Measurements from ENCODE around the gene TMOD2.
"Not testable (repeated sequence)": the region's sequence is repeated elsewhere in the genome, so short reads cannot be mapped to it uniquely, and the experiment has no call there.

TMOD2 gene

DNA sequence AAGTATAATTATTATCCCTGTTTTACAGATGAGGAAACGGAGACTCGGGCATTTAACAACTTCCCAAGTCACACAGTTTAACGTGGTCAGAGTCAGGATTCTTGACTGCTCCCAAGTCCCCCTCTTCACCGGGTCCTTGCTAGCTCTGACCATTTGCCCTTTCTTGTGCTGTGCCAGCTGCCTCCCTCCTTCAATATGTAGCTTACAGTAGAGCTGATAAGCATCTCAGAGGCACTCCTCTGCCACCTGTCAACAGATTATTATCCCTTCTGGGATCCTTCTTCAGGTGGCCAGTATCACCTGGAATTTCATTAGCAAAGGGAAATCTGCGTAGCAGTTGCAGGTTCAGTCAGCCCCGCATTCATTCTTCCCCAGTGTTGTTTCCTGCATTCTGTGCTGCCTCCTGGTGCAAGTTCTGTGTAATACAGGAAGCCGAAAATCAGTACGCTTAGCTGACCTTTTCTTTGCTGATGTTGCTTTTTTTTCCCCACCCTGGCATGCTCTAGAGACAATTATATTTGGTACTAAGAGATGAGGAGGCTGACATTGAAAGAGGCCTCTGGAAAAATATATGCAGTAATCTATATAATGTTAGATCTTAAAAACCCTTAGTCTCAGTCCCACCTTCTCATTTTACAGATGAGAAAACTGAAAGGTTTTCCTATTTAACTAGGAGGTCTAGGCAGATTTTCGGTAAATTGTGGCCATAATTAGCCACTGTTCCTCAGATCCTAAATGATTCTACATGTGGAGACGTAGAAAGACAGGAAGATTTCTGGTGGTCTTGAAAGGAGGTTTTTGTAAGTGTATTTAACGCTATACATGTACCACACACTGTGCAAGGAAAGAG is 24.8 kb downstream of the TMOD2 start:
- peak; percentile 51 to 52 for DNase-seq

DNA sequence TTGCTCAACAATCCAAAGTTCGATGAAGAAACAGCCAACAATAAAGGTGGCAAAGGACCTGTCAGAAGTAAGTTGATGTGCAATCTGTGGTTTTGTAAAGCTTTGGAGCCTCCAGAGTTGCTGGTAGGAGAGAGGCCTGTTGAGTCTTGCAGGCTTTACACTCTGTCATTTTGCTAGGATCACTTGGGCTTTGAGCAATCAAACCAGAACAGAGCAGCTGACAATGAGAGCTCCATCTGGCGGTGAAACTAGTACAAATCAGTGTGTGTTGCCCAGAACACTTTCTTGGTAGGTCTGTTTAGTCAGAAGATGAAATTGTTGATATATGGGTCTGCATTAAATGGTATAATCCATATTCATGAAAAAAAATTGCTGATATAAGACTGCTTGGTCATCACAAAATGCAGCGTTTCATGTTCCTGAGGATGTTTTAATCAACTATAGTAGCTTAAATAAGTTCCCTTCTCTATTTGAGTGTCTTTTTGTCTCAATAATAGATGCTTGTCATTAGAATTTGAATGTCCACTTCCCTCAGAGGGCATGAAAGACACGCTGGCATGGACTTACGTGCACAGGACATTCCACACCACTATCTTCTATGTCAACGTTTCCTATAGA is 25.7 kb downstream of the TMOD2 start:
- DNase-seq, result peak; percentile 84 to 88

DNA sequence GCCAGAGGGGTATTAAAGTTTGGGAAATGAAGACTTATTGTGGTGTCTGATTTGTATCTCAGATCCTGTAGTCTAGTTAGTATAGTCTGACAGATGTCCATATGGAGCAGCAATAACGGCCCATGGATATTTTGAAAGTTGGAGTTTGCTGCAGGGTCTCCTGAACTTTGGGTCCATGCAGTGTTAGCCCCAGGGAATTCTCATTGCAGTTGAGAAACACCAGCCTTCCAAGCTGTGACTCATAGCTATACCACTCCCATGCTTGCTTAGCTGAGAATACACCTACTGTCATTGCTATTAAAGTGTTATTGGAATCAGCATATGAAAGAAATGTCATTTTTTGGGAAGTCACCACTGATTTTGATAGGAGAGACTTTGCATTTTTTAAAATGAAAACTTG is 29.2 kb downstream of the TMOD2 start:
- DNase-seq, result no peak

DNA sequence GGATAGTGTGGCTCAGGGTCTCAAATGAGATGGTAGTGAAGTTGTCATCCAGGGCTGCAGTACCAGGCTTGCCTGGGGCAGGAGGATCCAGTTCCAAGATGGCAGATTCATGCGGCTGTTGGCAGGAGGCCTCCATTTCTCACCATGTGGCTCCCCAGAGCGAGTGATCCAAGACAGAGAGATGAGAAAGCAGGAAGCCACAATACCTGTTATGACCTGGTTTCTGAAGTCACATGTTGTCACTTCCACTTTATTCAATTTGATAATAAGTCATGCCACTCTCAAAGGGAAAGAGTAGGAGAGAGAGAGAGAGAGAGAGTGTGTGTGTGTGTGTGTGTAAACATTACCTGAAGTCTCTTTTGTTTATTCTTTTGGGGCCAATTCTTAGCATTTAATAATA is 30.1 kb downstream of the TMOD2 start:
- no peak for DNase-seq

DNA sequence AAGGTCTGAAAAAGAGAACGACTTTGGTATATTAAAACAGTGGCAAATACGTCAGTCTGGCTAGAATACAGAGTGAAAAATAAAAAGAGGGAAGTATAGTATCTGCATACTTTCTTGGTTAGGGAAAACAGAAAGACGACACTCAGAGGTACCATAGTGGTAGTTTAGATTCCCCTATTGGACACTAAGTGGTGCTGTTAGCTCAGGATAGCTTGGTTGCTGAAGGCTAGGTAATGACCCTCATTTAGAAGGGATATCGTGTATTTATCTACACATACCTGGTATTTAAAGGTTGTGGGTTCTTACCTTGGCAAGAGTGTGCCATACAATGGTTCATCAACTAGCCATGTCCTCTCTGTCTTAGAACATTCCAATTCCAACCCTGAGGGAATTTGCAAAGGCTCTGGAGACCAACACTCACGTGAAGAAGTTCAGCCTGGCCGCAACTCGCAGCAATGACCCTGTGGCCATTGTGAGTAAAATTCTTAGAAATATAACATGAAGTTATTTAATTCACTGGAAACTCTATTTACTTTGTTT is 31.0 kb downstream of the TMOD2 start:
- DNase-seq, result peak in 1 of 2 donors; percentile 7

DNA sequence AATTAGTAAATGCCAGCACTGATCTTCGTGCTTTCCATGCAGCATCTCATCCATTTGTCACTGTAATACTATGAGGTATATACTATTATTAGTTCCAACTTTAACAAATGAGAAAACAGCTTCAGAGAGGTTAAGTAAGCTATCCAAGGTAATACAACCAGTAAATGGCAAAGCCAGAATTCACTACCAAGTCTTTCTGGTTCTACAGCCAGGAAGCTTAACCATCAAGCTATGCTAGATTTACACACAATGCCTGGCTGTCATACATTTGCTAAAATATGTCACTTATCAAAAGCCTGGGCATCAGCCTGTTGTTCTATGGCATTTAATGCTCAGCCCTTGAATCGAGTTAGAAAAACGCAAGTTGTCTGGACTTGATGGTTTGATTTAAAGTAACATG is 32.6 kb downstream of the TMOD2 start:
- DNase-seq, result no peak

- DNase-seq, result not testable (repeated sequence)
Measured at GRCh38 chr15:51787130-51787529, 35.7 kb downstream of the TMOD2 start.

DNA sequence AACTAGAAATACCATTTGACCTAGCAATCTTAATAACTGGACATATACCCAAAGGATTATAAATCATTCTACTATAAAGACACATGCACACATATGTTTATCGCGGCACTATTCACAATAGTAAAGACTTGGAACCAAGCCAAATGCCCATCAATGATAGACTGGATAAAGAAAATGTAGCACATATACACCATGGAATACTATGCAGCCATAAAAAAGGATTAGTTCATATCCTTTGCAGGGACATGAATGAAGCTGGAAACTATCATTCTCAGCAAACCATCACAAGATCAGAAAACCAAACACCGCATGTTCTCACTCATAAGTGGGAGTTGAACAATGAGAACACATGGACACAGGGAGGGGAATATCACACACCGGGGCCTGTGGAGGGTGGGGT is 41.1 kb downstream of the TMOD2 start:
- DNase-seq, result not testable (repeated sequence)

DNA sequence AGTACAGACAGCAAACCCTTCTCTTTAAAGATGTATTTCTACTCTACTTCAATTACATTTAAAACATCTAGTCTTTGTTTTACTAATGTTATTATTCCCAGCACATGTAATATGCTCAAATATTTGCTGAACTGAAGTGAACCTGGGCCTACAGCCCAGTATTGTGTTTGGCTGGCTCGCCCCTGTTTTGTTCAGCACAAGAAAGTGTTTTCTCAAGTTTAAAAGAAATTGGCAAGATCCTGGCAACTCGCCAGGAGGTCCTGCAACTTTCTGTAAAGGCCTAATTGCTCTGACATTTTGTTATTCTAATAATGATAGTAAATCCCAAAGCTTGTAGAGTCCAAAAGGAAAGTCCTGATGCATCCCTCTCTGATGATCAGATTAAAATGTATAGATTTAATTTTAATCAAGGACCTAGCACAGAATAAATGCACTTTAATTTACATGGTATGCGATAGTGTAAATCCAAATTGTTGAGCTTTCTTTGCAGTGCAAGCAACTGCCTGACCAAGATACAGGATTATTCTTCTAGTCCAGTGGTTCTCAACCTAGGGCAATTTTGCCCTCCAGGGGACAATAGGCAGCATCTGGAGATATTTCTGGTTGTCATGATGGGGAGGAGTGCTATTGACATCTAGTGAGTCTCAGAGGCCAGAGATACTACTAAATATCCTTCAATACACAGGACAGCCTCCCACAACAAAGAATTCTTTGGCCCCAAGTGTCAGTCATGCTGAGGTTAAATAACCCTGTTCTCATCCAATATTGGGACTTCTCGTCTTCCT is 42.3 kb downstream of the TMOD2 start:
- no peak for DNase-seq

GRCh38 chr15:51796847-51797401 is 45.5 kb downstream of the TMOD2 start:
- peak in 1 of 2 donors; percentile 13 for DNase-seq

DNA sequence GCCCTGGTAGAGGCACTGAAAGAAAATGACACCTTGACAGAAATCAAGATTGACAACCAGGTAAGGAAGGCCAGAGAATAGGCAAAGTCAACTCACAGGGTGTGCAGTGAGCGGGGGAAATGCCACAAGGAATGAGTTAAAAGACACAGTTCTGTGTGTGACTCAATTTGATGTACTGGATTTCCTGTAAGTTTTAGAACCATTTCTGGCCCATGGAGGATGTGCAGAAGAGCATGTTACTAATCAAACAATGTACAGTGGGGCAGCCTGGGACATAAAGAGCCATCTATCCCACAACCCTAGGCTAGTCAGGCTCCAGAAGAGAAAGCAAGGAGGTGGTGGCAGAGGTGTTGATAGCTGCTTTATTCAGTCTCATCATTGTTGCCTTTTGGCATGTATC is 46.9 kb downstream of the TMOD2 start:
- no peak for DNase-seq

- no peak for DNase-seq
Measured at GRCh38 chr15:51799282-51800252, 48.2 kb downstream of the TMOD2 start.

GRCh38 chr15:51801391-51801835 is 50.0 kb downstream of the TMOD2 start:
- peak in 1 of 2 donors; percentile 5 for DNase-seq

- DNase-seq, result no peak
Measured at GRCh38 chr15:51802593-51802992, 51.2 kb downstream of the TMOD2 start.

DNA sequence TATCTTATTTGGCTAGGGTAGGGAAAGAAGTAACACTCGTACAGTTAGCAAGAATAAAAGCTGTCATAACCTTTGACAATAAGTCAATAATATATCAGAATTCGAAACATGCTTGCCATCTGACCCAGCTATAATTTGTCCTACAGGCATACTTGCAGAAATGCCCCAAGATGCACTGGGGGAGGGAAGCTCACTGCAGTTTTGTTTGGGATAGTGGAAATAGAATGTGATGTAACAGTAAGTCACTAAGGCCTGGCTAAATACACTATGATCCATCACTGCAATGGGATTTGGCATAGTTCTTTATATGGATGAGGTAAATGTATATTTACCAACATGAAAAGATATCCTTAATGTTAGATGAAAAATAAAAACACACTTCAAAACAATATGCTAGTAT is 52.6 kb downstream of the TMOD2 start:
- no peak for DNase-seq

GRCh38 chr15:51806123-51806522 is 54.7 kb downstream of the TMOD2 start:
- DNase-seq, result no peak

GRCh38 chr15:51809457-51809856 is 58.1 kb downstream of the TMOD2 start:
- DNase-seq, result no peak

GRCh38 chr15:51812598-51812997 is 61.2 kb downstream of the TMOD2 start:
- no peak for DNase-seq

DNA sequence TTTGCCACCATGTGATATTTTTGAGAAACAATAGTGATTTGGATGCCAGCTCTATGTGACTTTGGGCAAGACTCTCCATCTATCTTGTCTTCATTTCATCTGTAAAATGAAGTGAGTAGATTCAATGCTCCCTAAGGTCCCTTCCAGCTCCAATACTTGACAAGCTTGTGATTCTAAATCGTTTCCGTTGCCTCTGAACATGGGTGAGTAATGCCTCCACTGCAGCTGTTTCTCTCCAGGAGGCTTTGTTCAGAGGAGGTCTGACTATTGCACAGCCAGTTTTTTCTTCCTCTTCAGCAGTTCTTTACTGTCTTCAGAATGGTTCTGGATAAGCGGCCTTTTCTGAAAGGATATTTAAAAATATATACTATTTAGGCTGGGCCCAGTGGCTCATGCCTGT is 63.2 kb downstream of the TMOD2 start:
- no peak for DNase-seq

DNA sequence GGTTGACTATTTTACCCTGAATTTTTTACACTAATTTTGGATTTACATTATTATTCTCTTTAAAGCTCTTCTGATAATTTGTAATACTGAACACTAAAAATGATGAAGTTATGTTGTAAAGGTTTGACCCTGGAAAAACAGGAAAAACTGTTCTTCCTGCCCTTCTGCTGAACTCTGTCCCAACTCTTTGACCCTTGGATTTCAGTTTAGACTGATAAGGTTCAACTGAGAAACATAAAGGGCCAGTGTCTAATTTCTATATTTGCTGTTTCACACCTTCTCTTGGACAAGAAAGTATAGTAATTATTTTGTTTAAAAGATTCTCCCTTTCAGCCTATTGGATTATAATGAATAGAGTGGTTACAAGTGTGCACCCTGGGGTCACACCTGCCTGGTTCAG is 65.2 kb downstream of the TMOD2 start:
- no peak for DNase-seq

DNA sequence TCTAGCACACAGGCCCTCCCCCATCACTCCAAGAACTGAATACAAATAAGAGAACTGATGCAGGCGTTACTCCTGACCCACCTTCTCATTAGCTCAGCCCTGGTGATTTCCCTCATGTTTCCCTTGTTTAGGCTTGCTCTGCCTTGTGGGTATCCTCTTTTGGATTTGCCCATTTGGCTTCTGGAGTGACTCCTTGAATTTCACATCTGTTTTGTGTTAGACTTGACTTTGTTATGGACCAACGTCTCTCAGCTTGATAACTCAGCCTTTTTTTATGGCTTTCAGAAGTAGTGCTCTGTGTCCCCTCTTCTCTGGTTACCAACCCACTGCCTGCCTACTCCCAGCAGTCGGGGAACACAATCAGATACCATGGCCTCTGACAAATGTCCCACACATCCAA is 66.8 kb downstream of the TMOD2 start:
- no peak for DNase-seq

DNA sequence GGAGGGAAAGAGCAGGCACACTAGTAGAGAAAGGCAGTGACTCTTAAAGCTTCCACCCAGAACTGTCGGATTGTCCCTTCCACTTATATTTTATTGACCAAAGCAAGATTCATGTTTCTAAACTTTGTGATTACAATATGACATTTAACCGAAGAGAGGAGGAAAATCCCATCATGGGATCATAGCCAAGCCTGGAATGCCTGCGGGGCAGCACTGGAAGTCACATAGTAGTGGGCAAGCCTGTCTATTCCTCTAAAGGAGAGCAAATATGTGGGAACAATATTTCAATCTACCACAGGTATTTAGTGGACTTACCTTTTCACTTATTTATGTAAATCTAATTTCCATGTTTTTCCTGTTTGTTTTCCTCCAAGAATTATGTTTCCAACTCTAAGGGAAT is 74.3 kb downstream of the TMOD2 start:
- DNase-seq, result no peak
